H9 (cell line): ENCODE measurements around the gene ATG101. TPM values are rescaled to one million over a fixed set of nuclear protein-coding genes. Genes with fewer than 3 reads are reported as not detected.

Source experiments
- DNase-seq: peaks from one replicate; pipeline ENCODE4 v3.0.0-alpha.2; 2017
- H2AFZ ChIP-seq: one replicate; pipeline ENCODE4 v1.6.1; 2013; ENCODE audit warnings: mild to moderate bottlenecking, low read length, control low read depth, moderate library complexity
- H2AK5ac ChIP-seq: 2 replicates; pipeline ENCODE4 v1.6.1; 2013; ENCODE audit warnings: low read length, control low read depth, mixed read lengths; ENCODE audit not compliant: insufficient read length
- H2BK120ac ChIP-seq: one replicate; pipeline ENCODE4 v1.6.1; 2013; ENCODE audit warnings: low read depth, mild to moderate bottlenecking, low read length, control low read depth, inconsistent platforms; ENCODE audit not compliant: poor library complexity, severe bottlenecking
- H2BK12ac ChIP-seq: 2 replicates; pipeline ENCODE4 v1.6.1; 2013; ENCODE audit warnings: low read length, control low read depth, mixed read lengths, low read depth; ENCODE audit not compliant: insufficient read length
- H2BK15ac ChIP-seq: 2 replicates; pipeline ENCODE4 v1.6.1; 2013; ENCODE audit warnings: low read depth, low read length, control low read depth
- H2BK20ac ChIP-seq: one replicate; pipeline ENCODE4 v1.6.1; 2013; ENCODE audit warnings: low read depth, mild to moderate bottlenecking, low read length, control low read depth, inconsistent platforms; ENCODE audit not compliant: poor library complexity, severe bottlenecking
- H2BK5ac ChIP-seq: 2 replicates; pipeline ENCODE4 v1.6.1; 2013; ENCODE audit warnings: low read length, control low read depth, mixed read lengths; ENCODE audit not compliant: insufficient read length
- H3K14ac ChIP-seq: 2 replicates; pipeline ENCODE4 v1.6.1; 2013; ENCODE audit warnings: low read length, control low read depth; ENCODE audit not compliant: insufficient read depth
- H3K18ac ChIP-seq: 2 replicates; pipeline ENCODE4 v1.6.1; 2013; ENCODE audit warnings: low read depth, mild to moderate bottlenecking, mixed read lengths, low read length, control low read depth; ENCODE audit not compliant: insufficient read length
- H3K23ac ChIP-seq: 2 replicates; pipeline ENCODE4 v1.6.1; 2013; ENCODE audit warnings: low read length, control low read depth, mixed read lengths, low read depth; ENCODE audit not compliant: insufficient read length
- H3K23me2 ChIP-seq: 2 replicates; pipeline ENCODE4 v1.6.1; 2013; ENCODE audit warnings: low read depth, mild to moderate bottlenecking, mixed read lengths, low read length, control low read depth; ENCODE audit not compliant: insufficient read length, poor library complexity, severe bottlenecking
- H3K27ac ChIP-seq: 2 replicates; pipeline ENCODE4 v1.5.1; 2013; ENCODE audit warnings: low read length, control low read depth, mixed read lengths, low read depth; ENCODE audit not compliant: insufficient read length
- H3K27me3 ChIP-seq: 2 replicates; pipeline ENCODE4 v1.6.1; 2013; ENCODE audit warnings: low read length, control low read depth, inconsistent platforms; ENCODE audit not compliant: insufficient read depth
- H3K4ac ChIP-seq: 2 replicates; pipeline ENCODE4 v1.6.1; 2013; ENCODE audit warnings: low read depth, mild to moderate bottlenecking, control low read depth, inconsistent platforms, low read length, moderate library complexity
- H3K4me1 ChIP-seq: 2 replicates; pipeline ENCODE4 v1.6.1; 2013; ENCODE audit warnings: low read length, control low read depth, inconsistent platforms; ENCODE audit not compliant: insufficient read depth
- H3K4me2 ChIP-seq: 2 replicates; pipeline ENCODE4 v1.6.1; 2013; ENCODE audit warnings: low read length, control low read depth, mixed read lengths; ENCODE audit not compliant: insufficient read length, insufficient read depth
- H3K56ac ChIP-seq: 2 replicates; pipeline ENCODE4 v1.6.1; 2013; ENCODE audit warnings: low read depth, mild to moderate bottlenecking, mixed read lengths, low read length, control low read depth; ENCODE audit not compliant: insufficient read length
- H3K79me1 ChIP-seq: 2 replicates; pipeline ENCODE4 v1.6.1; 2013; ENCODE audit warnings: low read depth, mild to moderate bottlenecking, moderate library complexity, low read length, control low read depth, inconsistent platforms; ENCODE audit not compliant: insufficient read depth, poor library complexity, severe bottlenecking
- H3K79me2 ChIP-seq: 2 replicates; pipeline ENCODE4 v1.6.1; 2013; ENCODE audit warnings: low read length, control low read depth, inconsistent platforms; ENCODE audit not compliant: insufficient read depth
- H3K9ac ChIP-seq: 2 replicates; pipeline ENCODE4 v1.6.1; 2013; ENCODE audit warnings: low read length, control low read depth, mixed read lengths; ENCODE audit not compliant: insufficient read length; ENCODE audit errors: extremely low read depth
- H3K9me3 ChIP-seq: one replicate; pipeline ENCODE4 v1.6.1; 2013; ENCODE audit warnings: low read depth, low read length, inconsistent platforms; ENCODE audit not compliant: control insufficient read depth
- H3T11ph ChIP-seq: one replicate; pipeline ENCODE4 v1.6.1; 2013; ENCODE audit warnings: mild to moderate bottlenecking, low read length, control low read depth, inconsistent platforms
- H4K20me1 ChIP-seq: one replicate; pipeline ENCODE4 v1.6.1; 2013; ENCODE audit not compliant: control insufficient read depth, insufficient read length, insufficient read depth
- H4K5ac ChIP-seq: 2 replicates; pipeline ENCODE4 v1.6.1; 2013; ENCODE audit warnings: low read depth, mild to moderate bottlenecking, mixed read lengths, low read length, control low read depth; ENCODE audit not compliant: insufficient read length
- H4K8ac ChIP-seq: replicated peaks from 2 replicates; pipeline ENCODE4 v1.6.1; 2013; ENCODE audit warnings: low read length, control low read depth, mixed read lengths, low read depth; ENCODE audit not compliant: insufficient read length
- H4K91ac ChIP-seq: 2 replicates; pipeline ENCODE4 v1.6.1; 2013; ENCODE audit warnings: low read depth, mild to moderate bottlenecking, moderate library complexity, mixed read lengths, low read length, control low read depth; ENCODE audit not compliant: insufficient read length
- H3K27ac Mint-ChIP-seq, 3 experiments: 2 replicates in 2 of 3; 3 replicates in 1 of 3; pipeline ENCODE4 v1.8.0; 2020 to 2021; ENCODE audit warnings: mixed read lengths in 3 of 3, mild to moderate bottlenecking in 1 of 3, moderate library complexity in 1 of 3
- H3K27me3 Mint-ChIP-seq: 2 replicates; pipeline ENCODE4 v1.8.0; 2021; ENCODE audit warnings: low read depth, mild to moderate bottlenecking, moderate library complexity, mixed read lengths
- H3K36me3 Mint-ChIP-seq, 3 experiments: 2 replicates in 2 of 3; 3 replicates in 1 of 3; pipeline ENCODE4 v1.8.0; 2020 to 2021; ENCODE audit warnings: low read depth in 3 of 3, mixed read lengths in 3 of 3; ENCODE audit not compliant: insufficient read depth in 1 of 3
- H3K4me1 Mint-ChIP-seq, 2 experiments: 2 replicates each; pipeline ENCODE4 v1.8.0; 2020; ENCODE audit warnings: mixed read lengths in 2 of 2
- H3K4me3 Mint-ChIP-seq, 2 experiments: 2 replicates in 1 of 2; 3 replicates in 1 of 2; pipeline ENCODE4 v1.8.0; 2020 to 2021; ENCODE audit warnings: mild to moderate bottlenecking in 2 of 2, mixed read lengths in 2 of 2, moderate library complexity in 1 of 2
- H3K9me3 Mint-ChIP-seq, 2 experiments: 2 replicates in 1 of 2; 3 replicates in 1 of 2; pipeline ENCODE4 v1.8.0; 2020; ENCODE audit warnings: mild to moderate bottlenecking in 2 of 2, mixed read lengths in 2 of 2, moderate library complexity in 1 of 2
- CTCF ChIP-seq: fragments of 200-600 bp; sonication (generic); conservative IDR thresholded peaks from 3 replicates; pipeline ENCODE4 v1.8.0; 2021; ENCODE audit warnings: antibody characterized with exemption, mild to moderate bottlenecking
- WGBS: extraction: QIAGEN DNeasy Blood & Tissue Kit; methylation state at CpG from one replicate; pipeline ENCODE4 v1.1.7; 2013; ENCODE audit warnings: missing lambda C conversion rate, low lambda C conversion rate, mixed read lengths; ENCODE audit not compliant: insufficient read length; ENCODE audit errors: extremely low coverage; 5-methylcytosine and 5-hydroxymethylcytosine counted together
- total RNA-seq: library from RNA; stranded (reverse); gene quantifications from 2 replicates; pipeline ENCODE4 v1.2.1, GENCODE V29; 2021

Gene ATG101
- total RNA-seq, 1 experiment from 2014 or later = 58.3 TPM

GRCh38 chr12:52063082-52063924 lies 6.5 kb upstream of the ATG101 start:
- H2AFZ ChIP-seq = no peak overlapping the region
- no peak overlapping the region for H4K91ac ChIP-seq
- H3K9ac ChIP-seq = no peak overlapping the region
- H3K27ac ChIP-seq = no peak overlapping the region
- no CpG with 5 or more reads among the region's 20 CpGs for WGBS
- Mint-ChIP-seq H3K4me3 (no peak overlapping the region), H3K27ac (no peak overlapping the region; a peak in 1 of 7 replicates), H3K9me3 (no peaks in the 10 kb centered on the region), H3K4me1 (peaks cover 0 to 4% of the 10 kb centered on the region in 2 experiments; a peak in 1 of 4 replicates), H3K36me3 (peaks cover 0 to 12% (median 7%) of the 10 kb centered on the region in 3 experiments; a peak in 1 of 7 replicates), H3K27me3 (peaks cover 33% of the 10 kb centered on the region)
- H2BK12ac ChIP-seq = no peak overlapping the region
- H3T11ph ChIP-seq = no peak overlapping the region
- H3K79me1 ChIP-seq = no peaks in the 10 kb centered on the region
- H3K23ac ChIP-seq = no peak overlapping the region
- H3K4me1 ChIP-seq = no peaks in the 10 kb centered on the region
- H4K20me1 ChIP-seq = no peaks in the 10 kb centered on the region
- no peak overlapping the region for H4K8ac ChIP-seq
- H3K4ac ChIP-seq = no peak overlapping the region
- H4K5ac ChIP-seq = no peak overlapping the region
- no peak overlapping the region for H3K56ac ChIP-seq
- no peak for DNase-seq
- H2BK5ac ChIP-seq = no peak overlapping the region
- H3K9me3 ChIP-seq = no peaks in the 10 kb centered on the region
- no peaks in the 10 kb centered on the region for H3K27me3 ChIP-seq
- no peak overlapping the region for H2AK5ac ChIP-seq
- H3K18ac ChIP-seq = no peak overlapping the region
- no peak for TF ChIP-seq CTCF
- no peak overlapping the region for H3K14ac ChIP-seq
- no peak overlapping the region for H2BK20ac ChIP-seq
- H3K79me2 ChIP-seq = no peaks in the 10 kb centered on the region
- H2BK15ac ChIP-seq = no peak overlapping the region
- H3K23me2 ChIP-seq = no peaks in the 10 kb centered on the region
- no peak overlapping the region for H2BK120ac ChIP-seq
- H3K4me2 ChIP-seq = no peak overlapping the region
